Cardiac muscle cell (in vitro differentiated cells and primary cell): ENCODE measurements around the gene BHLHE23. TPM values are rescaled to one million over a fixed set of nuclear protein-coding genes. Genes with fewer than 3 reads are reported as not detected.

Experiments used
- DNase-seq, 2 donors: peaks; one replicate each; pipeline versions ENCODE4 v3.0.0 to v3.0.0-alpha.2; 2010 to 2017; ENCODE audit warnings: low read depth in 1 of 2, low spot score in 1 of 2
- H3K27ac ChIP-seq: fragments of 200-600 bp; sonication (generic); 2 replicates; pipeline ENCODE4 v1.5.1; 2016
- H3K27me3 ChIP-seq: fragments of 200-600 bp; sonication (generic); 2 replicates; pipeline ENCODE4 v1.6.0; 2016; ENCODE audit warnings: control low read depth
- H3K36me3 ChIP-seq: fragments of 200-600 bp; sonication (generic); 2 replicates; pipeline ENCODE4 v1.5.1; 2016; ENCODE audit warnings: control low read depth
- H3K4me1 ChIP-seq: fragments of 200-600 bp; sonication (generic); 2 replicates; pipeline ENCODE4 v1.8.1; 2017; ENCODE audit warnings: low read depth, mild to moderate bottlenecking, mixed run types
- H3K4me3 ChIP-seq: fragments of 200-600 bp; sonication (generic); 2 replicates; pipeline ENCODE4 v1.5.1; 2016; ENCODE audit warnings: mild to moderate bottlenecking
- H3K9me3 ChIP-seq: fragments of 200-600 bp; sonication (generic); 2 replicates; pipeline ENCODE4 v1.5.1; 2017; ENCODE audit warnings: low read depth, mild to moderate bottlenecking, control low read depth
- CTCF ChIP-seq: IDR thresholded peaks from 2 replicates; pipeline ENCODE4 v1.5.1; 2012; ENCODE audit warnings: low read depth, mild to moderate bottlenecking, low read length
- polyA plus RNA-seq: library from polyadenylated mRNA; unstranded; fragments of >200 nt; fragmentation: Nextera tagmentation; extraction: Ambion mirVana; gene quantifications from 2 replicates; pipeline ENCODE4 v1.2.1, GENCODE V29; 2016
- total RNA-seq: library from RNA; depleted of rRNA; stranded (reverse); fragments of >200 nt; gene quantifications from 2 replicates; pipeline ENCODE4 v1.2.3, GENCODE V29; 2016

BHLHE23 gene
- total and polyA plus RNA-seq, 2 experiments from 2014 or later = not detected

GRCh38 chr20:62997417-62998035 is 9.2 kb downstream of the BHLHE23 start:
- TF ChIP-seq CTCF = no peak
- peaks cover 70% of the 10 kb centered on the region for H3K27me3 ChIP-seq
- H3K27ac ChIP-seq = no peak overlapping the region
- no peaks in the 10 kb centered on the region for H3K4me1 ChIP-seq
- H3K9me3 ChIP-seq = no peaks in the 10 kb centered on the region
- DNase-seq = no peak
- no peak overlapping the region for H3K4me3 ChIP-seq
- H3K36me3 ChIP-seq = no peaks in the 10 kb centered on the region

- peaks cover 61% of the 10 kb centered on the region for H3K27me3 ChIP-seq
Observed at GRCh38 chr20:62996596-62996982, 10.2 kb downstream of the BHLHE23 start.

GRCh38 chr20:62995898-62996595 is 10.7 kb downstream of the BHLHE23 start:
- H3K9me3 ChIP-seq = no peaks in the 10 kb centered on the region
- peaks cover 60% of the 10 kb centered on the region for H3K27me3 ChIP-seq
- H3K27ac ChIP-seq = no peak overlapping the region
- no peaks in the 10 kb centered on the region for H3K4me1 ChIP-seq
- no peak for TF ChIP-seq CTCF
- H3K4me3 ChIP-seq = no peak overlapping the region
- no peaks in the 10 kb centered on the region for H3K36me3 ChIP-seq
- no peak for DNase-seq

More at GRCh38 chr20:62996596-62996982, 10.2 kb downstream of the BHLHE23 start:
- Histone ChIP-seq H3K36me3 (no peaks in the 10 kb centered on the region), H3K4me1 (no peaks in the 10 kb centered on the region), H3K27ac (no peak overlapping the region), H3K4me3 (no peak overlapping the region), H3K9me3 (no peaks in the 10 kb centered on the region)
- DNase-seq = no peak
- TF ChIP-seq CTCF = no peak

- no peak for TF ChIP-seq CTCF
- DNase-seq = no peak
- H3K4me3 ChIP-seq = no peak overlapping the region
- H3K9me3 ChIP-seq = no peaks in the 10 kb centered on the region
- no peak overlapping the region for H3K27ac ChIP-seq
- peaks cover 58% of the 10 kb centered on the region for H3K27me3 ChIP-seq
- no peaks in the 10 kb centered on the region for H3K4me1 ChIP-seq
- H3K36me3 ChIP-seq = no peaks in the 10 kb centered on the region
Observed at GRCh38 chr20:62995481-62995880, 11.3 kb downstream of the BHLHE23 start.

GRCh38 chr20:62994869-62995281 is 11.9 kb downstream of the BHLHE23 start:
- no peak overlapping the region for H3K27ac ChIP-seq
- no peak for TF ChIP-seq CTCF

More at GRCh38 chr20:62994869-62995281, 11.9 kb downstream of the BHLHE23 start:
- Histone ChIP-seq H3K4me3 (no peak overlapping the region), H3K9me3 (no peaks in the 10 kb centered on the region), H3K27me3 (peaks cover 57% of the 10 kb centered on the region), H3K4me1 (no peaks in the 10 kb centered on the region), H3K36me3 (no peaks in the 10 kb centered on the region)
- DNase-seq = no peak
